ENCODE results near the gene ATE1. TPM values are rescaled to one million over a fixed set of nuclear protein-coding genes. Genes with fewer than 3 reads are reported as not detected.
"Not testable (repeated sequence)": the region's sequence is repeated elsewhere in the genome, so short reads cannot be mapped to it uniquely, and the experiment has no call there.

Gene ATE1
- total and polyA plus RNA-seq, 2 experiments from 2014 or later = 17.4 to 24.5 TPM

GRCh38 chr10:121974535-121975294 is 46.9 kb upstream of the ATE1 start, which contains the start of gene NSMCE4A:
TSS of gene NSMCE4A (minus strand) at chr10:121975217. CDS start at chr10:121975165, 52 bp downstream.
- peak within 1 kb of the TSS; percentile 97 for H3K27ac ChIP-seq (ENCODE audit: low read depth)
- ATAC-seq (peak; percentile 84), DNase-seq (ENCODE audit: low spot score) (peak; percentile 91)
- H3K27ac Mint-ChIP-seq = no peak within 1 kb of the TSS
- peaks cover 3% of the 10 kb centered on the region; the same call in 1 of the 2 replicates for H4K20me1 ChIP-seq (replicated peaks; ENCODE audit: insufficient read depth)
- H3K27me3 ChIP-seq (ENCODE audit: insufficient read depth) = no peaks in the 10 kb centered on the region
- H3K79me2 ChIP-seq (replicated peaks; ENCODE audit: insufficient read depth) = peaks cover 18% of the 10 kb centered on the region
- H3F3A ChIP-seq (replicated peaks; ENCODE audit: low read depth) = peaks cover 10% of the 10 kb centered on the region; the same call in 1 of the 2 replicates
- peak within 1 kb of the TSS; percentile 90 for H3K4me3 ChIP-seq
- TF ChIP-seq, protein P1, sequence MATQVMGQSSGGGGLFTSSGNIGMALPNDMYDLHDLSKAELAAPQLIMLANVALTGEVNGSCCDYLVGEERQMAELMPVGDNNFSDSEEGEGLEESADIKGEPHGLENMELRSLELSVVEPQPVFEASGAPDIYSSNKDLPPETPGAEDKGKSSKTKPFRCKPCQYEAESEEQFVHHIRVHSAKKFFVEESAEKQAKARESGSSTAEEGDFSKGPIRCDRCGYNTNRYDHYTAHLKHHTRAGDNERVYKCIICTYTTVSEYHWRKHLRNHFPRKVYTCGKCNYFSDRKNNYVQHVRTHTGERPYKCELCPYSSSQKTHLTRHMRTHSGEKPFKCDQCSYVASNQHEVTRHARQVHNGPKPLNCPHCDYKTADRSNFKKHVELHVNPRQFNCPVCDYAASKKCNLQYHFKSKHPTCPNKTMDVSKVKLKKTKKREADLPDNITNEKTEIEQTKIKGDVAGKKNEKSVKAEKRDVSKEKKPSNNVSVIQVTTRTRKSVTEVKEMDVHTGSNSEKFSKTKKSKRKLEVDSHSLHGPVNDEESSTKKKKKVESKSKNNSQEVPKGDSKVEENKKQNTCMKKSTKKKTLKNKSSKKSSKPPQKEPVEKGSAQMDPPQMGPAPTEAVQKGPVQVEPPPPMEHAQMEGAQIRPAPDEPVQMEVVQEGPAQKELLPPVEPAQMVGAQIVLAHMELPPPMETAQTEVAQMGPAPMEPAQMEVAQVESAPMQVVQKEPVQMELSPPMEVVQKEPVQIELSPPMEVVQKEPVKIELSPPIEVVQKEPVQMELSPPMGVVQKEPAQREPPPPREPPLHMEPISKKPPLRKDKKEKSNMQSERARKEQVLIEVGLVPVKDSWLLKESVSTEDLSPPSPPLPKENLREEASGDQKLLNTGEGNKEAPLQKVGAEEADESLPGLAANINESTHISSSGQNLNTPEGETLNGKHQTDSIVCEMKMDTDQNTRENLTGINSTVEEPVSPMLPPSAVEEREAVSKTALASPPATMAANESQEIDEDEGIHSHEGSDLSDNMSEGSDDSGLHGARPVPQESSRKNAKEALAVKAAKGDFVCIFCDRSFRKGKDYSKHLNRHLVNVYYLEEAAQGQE (IDR thresholded peaks at IDR 0.05; ENCODE audit: unreplicated experiment) = no peak
- TF ChIP-seq, protein P2, sequence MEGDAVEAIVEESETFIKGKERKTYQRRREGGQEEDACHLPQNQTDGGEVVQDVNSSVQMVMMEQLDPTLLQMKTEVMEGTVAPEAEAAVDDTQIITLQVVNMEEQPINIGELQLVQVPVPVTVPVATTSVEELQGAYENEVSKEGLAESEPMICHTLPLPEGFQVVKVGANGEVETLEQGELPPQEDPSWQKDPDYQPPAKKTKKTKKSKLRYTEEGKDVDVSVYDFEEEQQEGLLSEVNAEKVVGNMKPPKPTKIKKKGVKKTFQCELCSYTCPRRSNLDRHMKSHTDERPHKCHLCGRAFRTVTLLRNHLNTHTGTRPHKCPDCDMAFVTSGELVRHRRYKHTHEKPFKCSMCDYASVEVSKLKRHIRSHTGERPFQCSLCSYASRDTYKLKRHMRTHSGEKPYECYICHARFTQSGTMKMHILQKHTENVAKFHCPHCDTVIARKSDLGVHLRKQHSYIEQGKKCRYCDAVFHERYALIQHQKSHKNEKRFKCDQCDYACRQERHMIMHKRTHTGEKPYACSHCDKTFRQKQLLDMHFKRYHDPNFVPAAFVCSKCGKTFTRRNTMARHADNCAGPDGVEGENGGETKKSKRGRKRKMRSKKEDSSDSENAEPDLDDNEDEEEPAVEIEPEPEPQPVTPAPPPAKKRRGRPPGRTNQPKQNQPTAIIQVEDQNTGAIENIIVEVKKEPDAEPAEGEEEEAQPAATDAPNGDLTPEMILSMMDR (conservative IDR thresholded peaks at IDR 0.05; ENCODE audit: low read depth in 2 of 2) = peak; percentile 57 to 74; a peak in 3 of 4 replicates
- H3K4me3 Mint-ChIP-seq = peak within 1 kb of the TSS; percentile 84
- H3K9me3 Mint-ChIP-seq = peaks cover 32% of the 10 kb centered on the region
- H3K36me3 Mint-ChIP-seq (ENCODE audit: low read depth) = peaks cover 55% of the 10 kb centered on the region
- H2AFZ ChIP-seq = peak within 1 kb of the TSS; percentile 96
- H3K27me3 Mint-ChIP-seq (ENCODE audit: insufficient read depth, low read depth, poor library complexity) = peaks cover 10% of the 10 kb centered on the region
- H3K4me2 ChIP-seq = peak within 1 kb of the TSS; percentile 98
- no peaks in the 10 kb centered on the region for H3K9me2 ChIP-seq (ENCODE audit: insufficient read depth)
- H3K36me3 ChIP-seq (ENCODE audit: insufficient read depth) = peaks cover 9% of the 10 kb centered on the region; the same call in 1 of the 2 replicates
- H3K4me1 ChIP-seq (ENCODE audit: insufficient read depth) = peaks cover 8% of the 10 kb centered on the region
- H3K4me1 Mint-ChIP-seq = peaks cover 11% of the 10 kb centered on the region

DNA sequence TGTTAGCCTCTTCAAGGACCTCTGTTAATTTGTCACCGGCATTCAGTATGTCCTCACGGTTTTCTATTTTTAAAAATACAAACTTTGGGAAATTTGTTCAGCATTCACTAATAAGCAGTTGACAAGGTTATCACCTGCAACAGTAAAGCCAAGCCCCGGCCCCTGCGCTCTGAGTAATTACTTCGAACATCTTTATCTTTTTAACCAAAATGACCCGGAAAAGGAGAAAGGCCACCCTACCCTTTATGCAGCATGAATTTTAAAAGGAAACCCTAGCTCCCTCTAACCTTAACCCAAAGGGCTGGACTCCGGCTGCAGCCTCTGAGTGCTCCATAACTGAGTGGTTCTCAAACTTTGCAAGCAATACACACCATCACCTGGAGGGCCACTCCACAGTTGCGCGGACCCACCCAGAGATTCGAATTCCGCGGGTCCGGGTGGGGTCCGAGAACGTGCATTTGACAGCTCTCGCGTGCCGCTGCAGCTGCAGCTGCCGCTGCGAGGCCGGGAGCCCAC is 46.2 kb upstream of the ATE1 start:
- Mint-ChIP-seq H3K36me3 (ENCODE audit: low read depth) (peaks cover 58% of the 10 kb centered on the region), H3K4me3 (peak overlapping the region; percentile 84), H3K27ac (no peak overlapping the region), H3K27me3 (ENCODE audit: insufficient read depth, low read depth, poor library complexity) (peaks cover 10% of the 10 kb centered on the region), H3K9me3 (peaks cover 31% of the 10 kb centered on the region), H3K4me1 (peaks cover 11% of the 10 kb centered on the region)
- Histone ChIP-seq H2AFZ (peak overlapping the region; percentile 96), H3K79me2 (replicated peaks; ENCODE audit: insufficient read depth) (peaks cover 18% of the 10 kb centered on the region), H3K4me2 (peak overlapping the region; percentile 98), H3K9me2 (ENCODE audit: insufficient read depth) (no peaks in the 10 kb centered on the region), H3K4me1 (ENCODE audit: insufficient read depth) (peaks cover 8% of the 10 kb centered on the region), H4K20me1 (replicated peaks; ENCODE audit: insufficient read depth) (peaks cover 3% of the 10 kb centered on the region; the same call in 1 of the 2 replicates), H3K27ac (ENCODE audit: low read depth) (no peak overlapping the region), H3K36me3 (ENCODE audit: insufficient read depth) (peaks cover 9% of the 10 kb centered on the region; the same call in 1 of the 2 replicates), H3K27me3 (ENCODE audit: insufficient read depth) (no peaks in the 10 kb centered on the region), H3K4me3 (peak overlapping the region; percentile 90), H3F3A (replicated peaks; ENCODE audit: low read depth) (peaks cover 10% of the 10 kb centered on the region; the same call in 1 of the 2 replicates)
- ATAC-seq (peak; percentile 7), DNase-seq (ENCODE audit: low spot score) (peak; percentile 19)
- TF ChIP-seq NANOG (IDR thresholded peaks at IDR 0.05; ENCODE audit: borderline replicate concordance) (no peak), JUNB (IDR thresholded peaks at IDR 0.05; ENCODE audit: unreplicated experiment) (no peak), ETS1 (IDR thresholded peaks at IDR 0.05) (no peak), CREB1 (CRISPR knock-in tag; IDR thresholded peaks at IDR 0.05; ENCODE audit: low read depth) (no peak)

GRCh38 chr10:121969086-121969485 is 41.3 kb upstream of the ATE1 start:
- ATAC-seq; H3K9me2 ChIP-seq (ENCODE audit: insufficient read depth); H3K4me2 ChIP-seq; H3K27ac ChIP-seq (ENCODE audit: low read depth); H3K4me1 ChIP-seq (ENCODE audit: insufficient read depth); H3K27me3 Mint-ChIP-seq (ENCODE audit: insufficient read depth, low read depth, poor library complexity); H2AFZ ChIP-seq; H3K4me3 ChIP-seq; H3K27me3 ChIP-seq (ENCODE audit: insufficient read depth); H3F3A ChIP-seq (replicated peaks; ENCODE audit: low read depth); DNase-seq (ENCODE audit: low spot score); H3K27ac Mint-ChIP-seq; H3K4me3 Mint-ChIP-seq; H4K20me1 ChIP-seq (replicated peaks; ENCODE audit: insufficient read depth); H3K9me3 Mint-ChIP-seq: not testable (repeated sequence)
- Histone ChIP-seq H3K79me2 (replicated peaks; ENCODE audit: insufficient read depth) (peaks cover 16% of the 10 kb centered on the region), H3K36me3 (ENCODE audit: insufficient read depth) (peaks cover 31% of the 10 kb centered on the region)
- Mint-ChIP-seq H3K36me3 (ENCODE audit: low read depth) (peaks cover 55% of the 10 kb centered on the region), H3K4me1 (peaks cover 11% of the 10 kb centered on the region)

Data from GM23338 (cell line).